ENCODE results near the gene CSMD2.

CSMD2 gene

DNA sequence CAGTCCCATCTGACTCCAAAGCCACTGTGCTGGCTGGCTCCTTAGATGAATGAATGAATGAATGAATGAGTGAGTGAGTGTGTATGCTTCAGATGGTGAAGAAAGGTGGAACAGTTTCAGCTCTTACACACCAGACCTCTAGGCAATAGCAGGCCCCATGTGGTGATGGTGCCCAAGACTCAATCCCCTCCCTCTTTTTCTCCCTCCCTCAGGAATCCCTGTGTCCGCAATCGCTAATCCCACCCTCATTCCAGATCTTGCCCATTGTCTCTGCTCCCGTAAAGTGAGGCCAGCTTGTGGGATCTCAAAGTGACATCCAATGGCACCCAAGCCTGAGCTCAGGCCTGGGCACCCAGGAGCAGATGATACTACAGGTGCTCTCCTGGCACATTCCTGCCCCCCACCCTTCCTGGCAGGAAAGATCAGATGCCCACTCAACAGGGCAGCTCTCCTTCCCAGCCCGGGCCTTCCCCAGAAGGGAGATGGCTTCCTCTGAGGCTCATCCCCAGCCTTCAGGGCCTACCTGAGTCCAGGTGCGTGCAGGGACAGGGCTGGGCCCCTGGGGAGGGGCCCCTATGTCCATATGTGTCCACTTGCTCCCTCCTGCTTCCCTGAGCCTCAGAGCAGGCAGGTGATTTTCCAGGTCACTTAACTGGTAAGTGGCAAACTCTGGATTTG lies 194.7 kb downstream of the CSMD2 start:
- Histone ChIP-seq H3K36me3 (ENCODE audit: control insufficient read depth, insufficient read depth, low read length) (no peaks in the 10 kb centered on the region), H3K4me3 (ENCODE audit: low read length) (no peak overlapping the region), H3K4me1 (ENCODE audit: control insufficient read depth, insufficient read depth, low read length) (peaks cover 3% of the 10 kb centered on the region), H3K27me3 (ENCODE audit: control insufficient read depth, insufficient read depth, low read length) (no peaks in the 10 kb centered on the region), H3K27ac (ENCODE audit: low read length) (no peak overlapping the region), H3K9me3 (ENCODE audit: control insufficient read depth, insufficient read depth, low read length) (no peaks in the 10 kb centered on the region)
- WGBS (ENCODE audit: insufficient coverage, insufficient read length) = no CpG with 5 or more reads among the region's 5 CpGs
- no peak for DNase-seq (ENCODE audit: low read depth, low spot score)

DNA sequence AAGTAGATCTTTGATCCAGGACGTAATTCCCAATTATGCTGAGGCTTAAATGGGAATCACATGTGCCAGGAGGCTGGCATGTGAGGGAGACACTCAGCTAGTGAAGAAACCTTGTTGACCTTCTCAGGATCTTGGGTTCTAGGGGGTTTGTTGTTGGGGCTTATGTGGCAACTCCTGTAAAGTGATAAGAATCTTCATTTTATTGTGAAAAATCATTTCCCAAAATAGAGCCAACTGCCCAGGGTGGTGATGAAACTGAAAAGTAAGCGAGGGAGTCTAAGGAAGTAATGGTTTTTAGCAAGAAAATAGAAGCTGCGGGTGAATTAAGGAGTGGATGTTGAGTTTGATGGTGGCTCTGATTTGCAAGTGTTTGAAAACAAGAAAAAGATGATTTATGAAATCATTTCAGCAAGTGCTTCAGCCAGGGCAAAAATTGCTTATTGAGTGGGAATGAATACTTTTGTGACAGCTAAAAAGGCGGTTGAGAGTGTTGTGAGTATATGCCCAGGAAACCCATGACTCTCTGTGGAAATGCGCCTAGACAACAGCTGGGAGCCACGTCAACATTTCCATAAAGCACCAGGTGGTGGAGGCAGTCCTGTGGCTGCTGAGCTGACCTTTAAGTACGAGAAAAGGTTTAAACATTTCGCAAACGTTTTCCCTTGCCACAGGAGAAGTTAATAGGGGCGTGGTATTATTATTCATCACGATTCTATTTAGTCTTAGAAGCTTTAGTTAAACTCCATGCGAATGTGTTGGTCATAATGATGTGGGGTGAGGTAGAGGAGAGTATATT lies 198.5 kb downstream of the CSMD2 start:
- Histone ChIP-seq H3K36me3 (ENCODE audit: control insufficient read depth, insufficient read depth, low read length) (no peaks in the 10 kb centered on the region), H3K9me3 (ENCODE audit: control insufficient read depth, insufficient read depth, low read length) (no peaks in the 10 kb centered on the region), H3K27ac (ENCODE audit: low read length) (no peak overlapping the region), H3K27me3 (ENCODE audit: control insufficient read depth, insufficient read depth, low read length) (no peaks in the 10 kb centered on the region), H3K4me3 (ENCODE audit: low read length) (no peak overlapping the region), H3K4me1 (ENCODE audit: control insufficient read depth, insufficient read depth, low read length) (peaks cover 3% of the 10 kb centered on the region)
- WGBS (ENCODE audit: insufficient coverage, insufficient read length) = 100% methylated on average over 3 of the region's 12 CpGs
- DNase-seq (ENCODE audit: low read depth, low spot score) = no peak

DNA sequence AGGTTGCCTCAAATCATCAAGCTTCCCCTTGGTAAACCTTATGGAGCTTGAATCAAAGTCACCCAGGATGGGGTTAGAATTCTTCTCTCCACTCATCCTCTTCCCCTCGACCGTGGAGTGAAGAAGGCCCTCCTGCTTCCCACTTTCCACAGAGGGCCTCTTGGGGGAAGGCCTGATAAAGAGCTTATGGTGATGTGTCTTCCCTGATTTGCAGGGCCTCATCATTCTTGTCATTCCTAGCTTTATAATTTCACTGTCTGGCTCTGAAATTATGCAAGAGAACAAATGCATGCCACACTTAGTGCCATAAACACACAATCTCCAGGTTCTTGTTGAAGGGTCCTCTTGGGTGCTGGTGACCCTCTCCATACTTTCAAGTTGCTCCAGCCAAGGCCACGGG lies 199.9 kb downstream of the CSMD2 start:
- H3K4me1 ChIP-seq (ENCODE audit: control insufficient read depth, insufficient read depth, low read length) = 0 out of 2 replicates have a peak, but pooled peaks cover 1% of the 10 kb centered on the region
- H3K27me3 ChIP-seq (ENCODE audit: control insufficient read depth, insufficient read depth, low read length) = no peaks in the 10 kb centered on the region
- no peak overlapping the region for H3K27ac ChIP-seq (ENCODE audit: low read length)
- no peak overlapping the region for H3K4me3 ChIP-seq (ENCODE audit: low read length)
- H3K36me3 ChIP-seq (ENCODE audit: control insufficient read depth, insufficient read depth, low read length) = no peaks in the 10 kb centered on the region
- WGBS (ENCODE audit: insufficient coverage, insufficient read length) = no CpG with 5 or more reads among the region's 3 CpGs
- H3K9me3 ChIP-seq (ENCODE audit: control insufficient read depth, insufficient read depth, low read length) = no peaks in the 10 kb centered on the region
- DNase-seq (ENCODE audit: low read depth, low spot score) = no peak

DNA sequence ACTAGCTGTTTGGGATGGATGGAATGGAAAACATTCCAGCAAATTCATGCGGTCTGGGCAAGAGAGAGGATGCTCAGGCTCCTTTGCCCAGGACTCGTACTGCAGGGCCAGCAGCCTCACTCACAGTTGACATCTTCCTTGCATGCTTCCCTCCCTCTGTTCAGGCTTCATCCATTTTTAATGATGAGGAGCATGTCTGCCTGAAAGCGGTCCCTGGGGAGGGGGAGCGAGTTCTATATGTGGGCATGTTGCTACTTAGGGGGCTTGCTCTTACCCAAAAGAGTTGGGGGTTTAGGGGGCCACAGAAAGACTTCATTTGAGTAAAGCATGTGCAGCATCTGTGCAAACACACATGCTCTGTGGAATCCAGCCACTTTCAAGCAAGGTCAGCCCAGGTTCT lies 203.0 kb downstream of the CSMD2 start:
- no peak for DNase-seq (ENCODE audit: low read depth, low spot score)
- no peaks in the 10 kb centered on the region for H3K9me3 ChIP-seq (ENCODE audit: control insufficient read depth, insufficient read depth, low read length)
- H3K27ac ChIP-seq (ENCODE audit: low read length) = no peak overlapping the region
- H3K36me3 ChIP-seq (ENCODE audit: control insufficient read depth, insufficient read depth, low read length) = no peaks in the 10 kb centered on the region
- no peak overlapping the region for H3K4me3 ChIP-seq (ENCODE audit: low read length)
- H3K27me3 ChIP-seq (ENCODE audit: control insufficient read depth, insufficient read depth, low read length) = no peaks in the 10 kb centered on the region
- 0 out of 2 replicates have a peak, but pooled peaks cover 1% of the 10 kb centered on the region for H3K4me1 ChIP-seq (ENCODE audit: control insufficient read depth, insufficient read depth, low read length)
- no CpG with 5 or more reads among the region's 4 CpGs for WGBS (ENCODE audit: insufficient coverage, insufficient read length)

DNA sequence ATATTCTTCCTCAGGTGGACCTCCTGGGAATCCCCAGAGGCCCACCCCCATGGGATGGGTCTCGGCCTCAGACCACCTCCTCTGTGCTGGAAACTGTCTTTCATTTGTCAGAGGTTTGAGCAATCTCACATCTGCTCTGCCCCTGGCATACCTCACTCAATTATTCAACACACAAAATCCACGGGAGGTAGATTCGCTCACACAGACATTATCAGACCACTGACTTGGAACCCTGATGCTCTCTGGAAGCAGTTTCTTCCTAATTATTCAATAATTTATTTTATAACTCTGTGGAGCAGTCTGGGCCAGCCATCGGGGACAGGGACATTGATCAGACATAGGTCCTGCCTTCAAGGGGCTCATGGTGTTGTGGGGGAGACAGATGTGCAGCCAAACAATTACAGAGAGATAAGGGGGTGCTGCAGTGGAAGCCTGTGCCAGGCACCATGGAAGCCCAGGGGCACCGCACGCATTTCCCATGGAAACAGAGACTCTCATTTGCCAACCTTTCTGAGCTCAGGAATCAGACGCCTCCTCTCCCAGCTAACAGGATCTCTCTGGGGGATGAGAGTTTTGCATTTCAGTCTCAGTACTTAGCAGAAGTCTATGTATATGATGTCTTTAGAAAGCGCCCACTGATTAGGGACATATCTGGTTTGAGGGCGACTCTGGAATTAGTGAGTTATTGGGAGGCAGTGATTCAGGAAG lies 204.7 kb downstream of the CSMD2 start:
- DNase-seq (ENCODE audit: low read depth, low spot score) = no peak
- WGBS (ENCODE audit: insufficient coverage, insufficient read length) = no CpG with 5 or more reads among the region's 9 CpGs
- no peaks in the 10 kb centered on the region for H3K27me3 ChIP-seq (ENCODE audit: control insufficient read depth, insufficient read depth, low read length)
- no peaks in the 10 kb centered on the region for H3K4me1 ChIP-seq (ENCODE audit: control insufficient read depth, insufficient read depth, low read length)
- no peak overlapping the region for H3K27ac ChIP-seq (ENCODE audit: low read length)
- no peaks in the 10 kb centered on the region for H3K9me3 ChIP-seq (ENCODE audit: control insufficient read depth, insufficient read depth, low read length)
- H3K36me3 ChIP-seq (ENCODE audit: control insufficient read depth, insufficient read depth, low read length) = no peaks in the 10 kb centered on the region
- no peak overlapping the region for H3K4me3 ChIP-seq (ENCODE audit: low read length)

DNA sequence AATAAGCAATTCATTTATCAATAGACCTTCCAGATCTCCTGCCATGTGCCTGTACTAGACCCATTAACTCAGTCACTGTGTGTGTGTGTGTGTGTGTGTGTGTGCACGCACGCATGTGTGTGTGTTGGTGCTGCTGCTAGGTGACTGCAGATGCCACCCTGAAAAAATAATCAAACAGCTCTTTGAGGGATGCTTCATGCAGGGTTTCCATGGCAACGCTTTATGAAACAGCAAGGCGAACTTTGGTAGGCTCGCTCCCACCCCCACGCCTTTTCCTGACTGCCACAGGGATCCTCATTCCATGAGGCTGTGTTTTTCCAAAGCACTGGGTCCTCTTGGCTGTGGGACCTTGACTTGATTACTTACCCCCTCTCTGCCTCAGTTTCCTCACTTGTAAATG lies 207.2 kb downstream of the CSMD2 start:
- Histone ChIP-seq H3K36me3 (ENCODE audit: control insufficient read depth, insufficient read depth, low read length) (no peaks in the 10 kb centered on the region), H3K27ac (ENCODE audit: low read length) (no peak overlapping the region), H3K27me3 (ENCODE audit: control insufficient read depth, insufficient read depth, low read length) (no peaks in the 10 kb centered on the region), H3K9me3 (ENCODE audit: control insufficient read depth, insufficient read depth, low read length) (no peaks in the 10 kb centered on the region), H3K4me3 (ENCODE audit: low read length) (no peak overlapping the region), H3K4me1 (ENCODE audit: control insufficient read depth, insufficient read depth, low read length) (no peaks in the 10 kb centered on the region)
- no peak for DNase-seq (ENCODE audit: low read depth, low spot score)
- WGBS (ENCODE audit: insufficient coverage, insufficient read length) = no CpG with 5 or more reads among the region's 6 CpGs

DNA sequence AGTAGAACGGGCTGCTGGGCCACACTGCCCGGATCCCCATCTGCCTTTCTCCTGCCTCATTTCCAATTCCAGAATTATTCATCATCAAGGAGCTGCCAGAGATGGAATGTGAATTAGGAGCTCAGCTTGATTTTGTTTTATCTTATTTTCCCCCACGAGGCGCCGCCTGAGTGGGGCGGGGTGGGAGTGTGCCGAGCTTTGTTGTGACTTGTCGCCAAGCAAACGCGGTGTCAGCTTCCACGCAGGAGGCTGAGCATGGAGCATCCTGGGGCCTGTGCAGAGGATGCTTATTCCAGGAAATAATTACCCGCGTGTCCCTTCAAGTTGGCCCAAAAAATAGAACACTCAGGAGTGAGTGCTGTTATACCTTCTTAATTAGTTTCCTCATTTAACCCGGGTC lies 209.9 kb downstream of the CSMD2 start:
- no peaks in the 10 kb centered on the region for H3K27me3 ChIP-seq (ENCODE audit: control insufficient read depth, insufficient read depth, low read length)
- H3K4me1 ChIP-seq (ENCODE audit: control insufficient read depth, insufficient read depth, low read length) = no peaks in the 10 kb centered on the region
- H3K9me3 ChIP-seq (ENCODE audit: control insufficient read depth, insufficient read depth, low read length) = no peaks in the 10 kb centered on the region
- no peak overlapping the region for H3K4me3 ChIP-seq (ENCODE audit: low read length)
- no peak for DNase-seq (ENCODE audit: low read depth, low spot score)
- no peaks in the 10 kb centered on the region for H3K36me3 ChIP-seq (ENCODE audit: control insufficient read depth, insufficient read depth, low read length)
- H3K27ac ChIP-seq (ENCODE audit: low read length) = no peak overlapping the region
- no CpG with 5 or more reads among the region's 14 CpGs for WGBS (ENCODE audit: insufficient coverage, insufficient read length)

DNA sequence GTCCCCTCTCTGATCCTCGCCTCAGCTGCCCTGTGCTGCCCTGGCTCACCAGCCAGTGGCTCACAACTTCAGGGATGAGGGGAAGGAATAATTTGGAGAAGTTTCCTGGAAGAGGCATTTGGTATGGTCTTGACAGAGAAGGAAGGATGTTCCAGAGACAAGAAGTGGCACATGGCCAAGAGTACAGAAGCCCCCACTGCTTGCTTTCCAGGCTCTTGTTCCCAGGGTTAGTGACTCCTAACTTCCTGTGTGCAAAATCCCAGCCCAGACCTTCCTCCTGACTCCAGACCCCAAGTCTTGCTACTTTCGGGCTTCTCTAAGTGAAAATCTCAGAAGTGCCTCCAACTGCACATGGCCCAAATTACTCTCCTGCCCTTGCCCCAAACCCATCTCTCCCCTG lies 215.5 kb downstream of the CSMD2 start:
- no peak for DNase-seq (ENCODE audit: low read depth, low spot score)
- H3K4me3 ChIP-seq (ENCODE audit: low read length) = no peak overlapping the region
- H3K4me1 ChIP-seq (ENCODE audit: control insufficient read depth, insufficient read depth, low read length) = no peaks in the 10 kb centered on the region
- H3K36me3 ChIP-seq (ENCODE audit: control insufficient read depth, insufficient read depth, low read length) = no peaks in the 10 kb centered on the region
- no CpG with 5 or more reads among the region's 2 CpGs for WGBS (ENCODE audit: insufficient coverage, insufficient read length)
- no peaks in the 10 kb centered on the region for H3K9me3 ChIP-seq (ENCODE audit: control insufficient read depth, insufficient read depth, low read length)
- no peaks in the 10 kb centered on the region for H3K27me3 ChIP-seq (ENCODE audit: control insufficient read depth, insufficient read depth, low read length)
- no peak overlapping the region for H3K27ac ChIP-seq (ENCODE audit: low read length)

DNA sequence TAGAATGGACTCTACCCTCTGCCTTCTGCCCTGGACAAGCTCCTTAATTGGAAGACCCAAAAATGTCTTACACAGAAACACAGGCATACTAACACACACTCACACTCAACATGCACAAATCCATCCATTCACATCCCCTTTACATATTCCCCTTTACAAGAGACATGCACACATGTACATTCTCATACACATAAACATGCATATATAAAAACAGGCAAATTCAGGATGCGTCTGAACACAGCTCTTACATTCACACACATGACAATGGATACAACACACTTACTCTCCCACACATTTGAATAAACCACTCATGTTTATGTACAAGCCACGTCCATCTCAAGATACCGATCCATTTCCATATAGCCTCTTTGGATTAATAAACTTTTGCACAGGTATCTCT lies 216.7 kb downstream of the CSMD2 start:
- H3K27ac ChIP-seq (ENCODE audit: low read length) = no peak overlapping the region
- H3K4me3 ChIP-seq (ENCODE audit: low read length) = no peak overlapping the region
- no peak for DNase-seq (ENCODE audit: low read depth, low spot score)
- no peaks in the 10 kb centered on the region for H3K27me3 ChIP-seq (ENCODE audit: control insufficient read depth, insufficient read depth, low read length)
- H3K9me3 ChIP-seq (ENCODE audit: control insufficient read depth, insufficient read depth, low read length) = no peaks in the 10 kb centered on the region
- H3K4me1 ChIP-seq (ENCODE audit: control insufficient read depth, insufficient read depth, low read length) = no peaks in the 10 kb centered on the region
- WGBS (ENCODE audit: insufficient coverage, insufficient read length) = no CpG with 5 or more reads among the region's 3 CpGs
- no peaks in the 10 kb centered on the region for H3K36me3 ChIP-seq (ENCODE audit: control insufficient read depth, insufficient read depth, low read length)

DNA sequence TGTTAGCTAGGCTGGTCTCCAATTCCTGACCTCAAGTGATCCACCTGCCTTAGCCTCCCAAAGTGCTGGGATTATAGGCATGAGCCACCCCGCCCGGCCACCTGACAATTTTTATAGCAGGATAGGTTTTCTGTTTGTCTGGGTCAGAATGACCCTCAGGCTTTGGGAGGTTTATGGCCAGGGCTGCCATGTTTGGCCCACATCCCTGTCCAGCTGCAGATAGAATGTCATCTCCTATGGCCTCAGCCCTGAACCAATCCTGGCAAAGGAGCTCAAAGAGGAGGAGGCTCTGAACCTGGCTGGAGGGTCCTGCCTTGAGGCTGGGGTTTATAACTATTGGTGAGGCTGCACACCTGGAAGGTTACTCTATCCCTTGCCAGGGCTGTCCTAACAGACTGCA lies 218.2 kb downstream of the CSMD2 start:
- no peaks in the 10 kb centered on the region for H3K4me1 ChIP-seq (ENCODE audit: control insufficient read depth, insufficient read depth, low read length)
- H3K27me3 ChIP-seq (ENCODE audit: control insufficient read depth, insufficient read depth, low read length) = no peaks in the 10 kb centered on the region
- no peak overlapping the region for H3K4me3 ChIP-seq (ENCODE audit: low read length)
- no peak overlapping the region for H3K27ac ChIP-seq (ENCODE audit: low read length)
- no CpG with 5 or more reads among the region's 2 CpGs for WGBS (ENCODE audit: insufficient coverage, insufficient read length)
- DNase-seq (ENCODE audit: low read depth, low spot score) = no peak
- H3K9me3 ChIP-seq (ENCODE audit: control insufficient read depth, insufficient read depth, low read length) = no peaks in the 10 kb centered on the region
- H3K36me3 ChIP-seq (ENCODE audit: control insufficient read depth, insufficient read depth, low read length) = no peaks in the 10 kb centered on the region

Measured in iPS DF 6.9 (cell line).